Stimulated activated CD4-positive, alpha-beta T cell treated with anti-CD3 and anti-CD28 coated beads, Interleukin-12 subunit alpha, Interleukin-12 subunit beta, amount 100 ng/mL, for 48 hours (primary cell): ENCODE results near the gene SAXO1.
"Not testable (repeated sequence)": the region's sequence is repeated elsewhere in the genome, so short reads cannot be mapped to it uniquely, and the experiment has no call there.

ENCODE experiments used
- DNase-seq, 3 donors: peaks; one replicate each; pipeline ENCODE4 v3.0.0-alpha.2; 2020; ENCODE audit warnings: low read depth in 2 of 3, low spot score in 1 of 3

The SAXO1 gene

DNA sequence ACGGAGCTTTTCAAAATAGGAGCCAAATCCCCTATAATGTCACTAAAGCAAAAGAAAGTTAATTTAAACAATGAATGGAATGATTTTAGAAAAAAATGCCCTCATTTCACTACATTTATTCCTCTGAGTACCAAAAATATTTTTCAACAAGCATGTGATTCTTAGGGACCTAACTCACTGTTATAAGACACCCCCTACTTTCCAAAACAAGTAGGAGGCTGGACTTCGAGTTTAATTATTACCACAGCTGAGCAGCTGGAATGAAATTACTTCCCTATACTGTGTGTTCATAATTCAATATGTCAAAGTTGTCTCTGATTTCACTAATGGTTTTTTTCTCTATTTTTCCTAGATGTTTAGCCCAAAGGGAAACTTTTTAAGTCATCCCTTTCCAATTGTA, 61.6 kb downstream of the SAXO1 start:
- DNase-seq: no peak

DNA sequence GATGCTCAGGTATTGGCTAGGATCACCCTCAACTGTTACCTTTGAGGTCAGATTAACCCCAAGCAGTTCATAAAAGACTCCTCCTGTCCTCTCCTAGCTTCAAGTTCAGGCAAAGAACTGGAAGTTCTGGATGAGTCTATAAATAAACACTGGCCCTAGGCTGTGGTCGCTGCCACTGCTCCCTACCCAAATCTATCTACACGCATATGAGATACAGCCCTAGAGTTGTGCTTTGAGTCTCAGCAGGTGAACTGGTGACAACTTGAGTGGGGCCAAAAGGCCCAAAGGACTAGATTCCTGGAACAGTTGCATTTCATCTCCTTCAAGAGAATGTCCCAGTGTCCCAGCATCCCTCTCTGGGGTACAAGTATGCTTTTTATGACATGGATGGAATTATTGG, 62.6 kb downstream of the SAXO1 start:
- DNase-seq: no peak

DNA sequence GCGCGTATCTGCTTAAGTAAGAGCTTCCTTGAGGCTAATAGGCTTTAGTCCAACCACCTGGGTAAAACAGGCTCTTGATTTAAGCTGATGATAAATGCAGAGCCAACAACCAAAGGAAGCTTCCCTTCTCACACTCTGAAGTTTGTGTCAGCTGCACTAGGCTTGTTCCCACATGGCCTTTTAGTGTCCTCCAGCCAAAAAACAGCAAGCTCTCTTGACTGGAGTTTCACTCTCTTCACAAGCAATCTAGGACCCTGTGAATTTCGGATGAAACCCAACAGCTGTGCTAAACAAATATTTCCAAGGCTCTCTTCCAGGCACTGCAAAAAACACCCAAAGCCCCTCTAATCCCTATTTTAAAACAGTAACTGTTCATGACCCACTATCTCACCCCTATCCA, 63.9 kb downstream of the SAXO1 start:
- no peak for DNase-seq

DNA sequence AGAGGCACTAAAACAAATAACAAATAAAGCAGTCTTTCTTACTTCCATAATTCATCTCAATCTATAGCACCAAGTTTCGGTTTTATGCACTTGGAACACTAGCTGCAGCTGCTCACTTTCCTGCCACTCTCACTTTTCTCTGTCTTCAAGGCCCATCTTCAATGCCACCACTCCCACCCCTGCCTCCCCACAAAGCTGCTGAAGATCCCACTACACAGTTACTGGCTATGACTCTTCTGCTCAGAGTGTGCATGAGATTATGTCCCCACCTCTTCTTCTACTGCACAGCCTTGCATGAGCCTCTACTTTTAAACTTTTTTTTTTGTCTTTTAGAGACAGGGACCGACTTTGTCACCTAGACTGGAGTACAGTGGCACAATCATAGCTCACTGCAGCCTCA, 77.4 kb downstream of the SAXO1 start:
- DNase-seq: no peak

DNA sequence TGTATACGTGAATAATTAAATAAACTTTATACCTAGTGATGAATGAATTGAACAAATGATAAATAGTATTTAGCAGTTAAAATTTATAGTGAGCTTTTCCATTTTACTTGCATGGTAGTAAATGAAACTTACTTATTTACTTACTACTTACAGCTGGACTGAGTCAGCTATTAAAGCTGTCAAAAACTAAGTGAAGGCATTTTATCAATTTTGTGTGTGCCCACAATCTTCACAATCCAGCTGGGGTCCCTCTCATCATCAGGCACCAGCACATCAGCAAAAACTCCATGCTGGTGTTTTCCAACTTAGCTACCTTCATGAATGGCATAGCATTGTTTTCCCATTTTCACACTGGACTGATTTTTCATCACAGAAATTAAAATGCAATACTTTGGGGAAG, 81.1 kb downstream of the SAXO1 start:
- no peak for DNase-seq

DNA sequence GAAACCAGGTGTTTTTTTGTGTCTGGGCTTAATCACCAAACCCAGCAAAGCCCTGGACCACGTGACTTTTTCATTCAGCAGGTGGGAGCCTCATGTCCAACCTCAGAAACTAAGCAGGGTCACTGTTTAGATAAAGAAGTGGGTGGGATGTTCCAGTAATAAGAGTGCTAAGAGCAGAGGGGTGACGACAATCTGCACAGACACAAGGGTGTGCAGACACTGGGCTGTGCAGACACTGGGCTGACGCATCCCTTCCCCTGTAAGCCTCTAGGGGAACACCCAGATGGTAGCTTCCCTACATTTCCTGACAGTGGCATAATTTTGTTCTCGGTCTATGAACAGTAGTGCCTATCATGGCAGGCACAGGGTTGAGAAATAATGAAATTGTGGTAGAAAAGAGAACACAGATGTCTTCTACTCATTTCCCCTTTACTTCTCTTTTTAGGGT, 85.1 kb downstream of the SAXO1 start:
- DNase-seq: no peak

DNA sequence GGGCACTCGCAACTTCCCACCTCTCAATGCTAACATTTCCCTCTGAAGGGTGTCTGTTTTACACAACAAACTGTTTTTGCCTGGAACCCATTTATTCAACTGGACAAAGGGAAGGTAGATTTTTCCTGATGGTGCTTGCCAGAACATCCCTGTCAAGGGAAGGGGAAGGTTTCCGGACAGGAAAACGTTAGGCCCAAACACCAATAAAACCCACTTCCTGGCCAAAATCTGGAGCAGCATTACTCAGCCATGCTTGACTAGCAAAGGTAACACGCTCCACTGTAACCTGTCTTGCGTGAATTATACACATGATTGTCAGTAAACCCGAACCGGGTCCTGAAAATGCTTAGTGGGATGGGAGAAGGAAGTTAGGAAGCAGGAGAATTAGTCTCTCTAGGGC, 90.2 kb downstream of the SAXO1 start:
- DNase-seq: no peak

DNA sequence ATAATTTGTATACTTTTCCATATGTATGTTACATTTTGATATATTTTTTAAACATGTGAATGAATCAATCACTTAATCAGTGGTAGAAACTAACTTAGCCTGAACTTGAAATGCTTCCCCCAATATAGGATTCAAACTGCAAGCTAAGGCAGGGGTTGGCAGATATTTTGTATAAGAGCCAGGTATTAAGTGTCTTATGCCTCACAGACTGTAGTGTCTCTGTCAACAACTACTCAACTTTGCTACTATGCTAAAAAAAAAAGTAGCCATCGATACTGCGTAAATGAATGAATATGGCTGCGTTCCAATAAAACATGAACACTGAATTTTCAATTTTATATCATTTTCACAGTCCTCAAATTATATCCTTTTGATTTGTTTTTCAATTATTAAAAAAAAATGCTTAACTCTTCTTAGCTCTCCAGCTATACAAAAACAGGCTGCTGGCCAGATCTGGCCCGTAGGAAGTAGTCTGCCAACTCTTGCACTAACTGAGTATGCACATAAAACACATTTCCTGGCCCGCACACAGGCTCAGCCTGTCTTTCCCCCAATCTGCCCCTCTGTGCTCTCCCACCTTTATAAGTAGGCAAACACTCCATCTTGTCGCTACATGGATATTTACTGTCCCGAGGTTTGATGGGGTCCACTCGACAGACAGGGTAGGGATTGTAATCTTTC, 91.8 kb downstream of the SAXO1 start:
- DNase-seq: no peak

DNA sequence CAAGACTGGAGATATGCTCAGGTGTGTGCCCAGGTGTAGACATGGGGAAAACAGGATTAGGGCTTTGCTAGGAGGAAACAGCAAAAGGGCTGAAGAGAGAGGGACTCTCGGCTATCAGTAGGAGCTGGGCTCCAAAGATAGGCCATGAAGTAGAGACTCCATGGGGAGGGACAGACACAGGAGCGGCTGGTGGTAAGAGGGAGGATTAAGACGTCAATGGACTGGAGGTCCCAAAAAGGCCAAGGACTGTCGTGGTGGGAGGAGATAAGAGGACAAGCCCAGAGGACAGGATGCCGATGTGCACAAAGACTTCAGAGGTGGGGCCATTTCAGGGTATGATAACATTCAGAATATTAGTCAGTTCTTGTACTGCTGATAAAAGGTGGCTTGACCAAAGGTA, 93.1 kb downstream of the SAXO1 start:
- no peak for DNase-seq

DNA sequence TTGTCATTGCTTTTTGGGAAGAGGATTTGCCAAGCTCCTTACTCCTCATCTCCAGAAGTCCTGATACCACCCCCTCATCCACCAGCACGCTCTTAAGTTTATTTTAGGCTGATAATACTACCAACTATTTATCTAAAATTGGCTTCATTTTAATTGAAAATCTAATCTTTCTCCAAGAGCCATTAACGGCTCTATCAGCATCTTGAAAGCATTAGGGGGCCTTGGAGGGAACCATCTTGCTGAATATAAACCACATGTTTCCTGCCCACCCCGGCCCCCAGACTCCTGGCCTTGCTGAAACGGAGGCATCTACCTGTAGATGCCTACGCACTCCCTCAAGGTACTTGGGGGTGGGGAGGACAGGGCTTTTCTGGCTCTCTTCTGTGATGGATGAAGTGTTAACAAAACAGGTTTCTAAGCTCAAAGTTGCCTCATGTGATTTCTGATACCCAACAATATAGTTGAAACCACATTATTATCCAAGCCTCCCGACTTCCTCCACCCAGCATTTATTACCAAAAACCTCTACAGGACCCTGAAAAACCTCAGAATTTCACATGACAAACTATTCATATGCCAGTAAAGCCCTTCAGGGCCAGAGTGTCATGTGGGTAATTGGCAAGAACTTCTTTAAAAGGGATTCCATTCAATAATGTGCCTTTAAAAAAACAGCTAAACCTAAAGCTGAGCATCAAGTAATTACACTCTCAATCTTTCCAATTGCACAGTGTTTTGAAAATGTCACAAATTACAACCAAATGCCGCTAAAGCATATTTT, 96.7 kb downstream of the SAXO1 start:
- DNase-seq: no peak

DNA sequence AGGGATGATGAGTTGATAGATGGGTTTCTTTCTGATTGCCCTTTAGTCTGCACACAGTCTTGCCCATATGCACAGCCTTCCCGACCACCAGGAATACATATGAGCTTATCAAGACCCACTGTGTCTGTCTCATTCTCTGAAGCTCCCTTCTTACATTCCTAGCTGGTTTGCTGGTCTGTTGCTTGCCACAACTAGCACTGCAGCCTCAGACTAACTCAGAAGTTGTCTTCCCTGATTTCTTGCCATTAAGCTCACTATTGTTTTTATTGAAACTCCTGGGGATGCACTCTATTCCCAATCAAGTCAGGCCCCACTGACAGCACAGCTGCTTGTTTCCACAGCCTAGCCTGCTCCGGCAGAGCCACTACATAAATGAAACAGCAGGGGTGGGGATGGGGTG, 97.5 kb downstream of the SAXO1 start:
- no peak for DNase-seq

DNA sequence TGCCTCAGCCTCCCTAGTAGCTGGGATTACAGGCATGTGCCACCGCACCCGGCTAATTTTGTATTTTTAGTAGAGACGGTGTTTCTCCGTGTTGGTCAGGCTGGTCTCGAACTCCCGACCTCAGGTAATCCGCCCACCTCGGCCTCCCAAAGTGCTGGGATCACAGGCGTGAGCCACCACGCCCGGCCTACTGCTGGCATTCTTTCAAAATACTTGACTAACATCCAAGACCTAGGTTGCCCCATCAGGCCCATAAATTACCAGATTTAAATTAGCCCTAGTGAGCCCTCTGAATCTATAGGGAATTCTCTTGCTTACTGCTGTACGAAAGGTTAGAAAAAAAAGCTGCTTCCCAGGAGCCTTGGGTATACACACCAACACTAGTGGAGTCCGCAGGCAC, 102.4 kb downstream of the SAXO1 start:
- DNase-seq: not testable (repeated sequence)

DNA sequence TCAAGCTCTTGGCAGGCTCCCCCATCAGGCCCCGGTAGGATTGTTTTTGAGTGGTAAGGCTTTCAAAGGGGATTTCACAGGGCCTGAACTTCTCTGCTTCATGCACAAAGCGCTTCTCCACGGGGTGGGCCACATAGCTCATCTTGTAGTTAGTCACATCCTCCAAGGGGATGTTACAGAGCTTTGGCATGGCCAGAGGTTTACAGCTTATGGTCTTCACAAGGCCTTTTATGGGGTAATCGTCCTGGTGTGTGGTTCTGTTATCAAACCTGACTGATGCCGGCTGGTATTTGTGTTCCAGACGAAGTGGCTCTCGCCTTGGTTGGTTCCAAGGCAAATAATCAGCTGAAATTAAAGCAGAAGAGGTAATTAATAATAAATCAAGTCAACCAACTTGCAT, 104.3 kb downstream of the SAXO1 start:
- DNase-seq: no peak

DNA sequence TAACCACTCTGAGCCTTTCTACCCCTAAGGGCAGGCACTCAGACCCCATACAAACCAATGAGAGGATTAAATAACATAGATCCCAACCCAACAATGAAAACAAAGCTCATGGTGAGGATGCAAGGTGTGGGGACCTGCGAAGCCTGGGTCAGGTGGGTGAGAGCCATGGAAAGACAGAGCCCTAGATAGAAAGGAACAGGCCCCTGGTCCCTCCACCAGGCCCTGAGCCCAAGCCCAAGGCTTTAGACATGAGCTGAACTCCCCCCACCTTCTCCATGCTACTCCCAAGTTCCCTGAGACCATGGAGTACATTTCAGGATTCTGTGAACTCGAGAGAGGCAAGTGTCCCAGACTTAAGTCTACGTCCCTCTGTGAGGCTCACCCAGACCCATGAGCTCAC, 106.5 kb downstream of the SAXO1 start:
- DNase-seq: no peak

DNA sequence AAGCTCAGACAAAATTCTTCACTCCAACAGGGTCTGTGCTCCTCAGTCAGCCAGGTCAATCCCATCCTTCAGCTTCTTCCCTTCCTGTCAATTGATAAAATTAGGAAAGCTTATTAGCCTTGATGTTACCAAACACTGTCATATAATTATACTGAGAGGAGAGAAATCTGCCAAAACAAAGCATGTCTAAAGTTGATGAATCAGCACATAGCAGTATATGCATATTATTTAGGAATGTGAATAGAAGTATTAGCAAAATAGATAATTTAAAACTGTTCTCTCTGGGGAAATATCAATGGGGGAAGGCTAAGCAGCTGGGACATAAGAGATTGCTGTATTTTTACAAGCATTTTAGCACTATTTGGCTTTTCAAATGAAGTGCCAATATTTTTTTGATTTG, 107.1 kb downstream of the SAXO1 start:
- no peak for DNase-seq

DNA sequence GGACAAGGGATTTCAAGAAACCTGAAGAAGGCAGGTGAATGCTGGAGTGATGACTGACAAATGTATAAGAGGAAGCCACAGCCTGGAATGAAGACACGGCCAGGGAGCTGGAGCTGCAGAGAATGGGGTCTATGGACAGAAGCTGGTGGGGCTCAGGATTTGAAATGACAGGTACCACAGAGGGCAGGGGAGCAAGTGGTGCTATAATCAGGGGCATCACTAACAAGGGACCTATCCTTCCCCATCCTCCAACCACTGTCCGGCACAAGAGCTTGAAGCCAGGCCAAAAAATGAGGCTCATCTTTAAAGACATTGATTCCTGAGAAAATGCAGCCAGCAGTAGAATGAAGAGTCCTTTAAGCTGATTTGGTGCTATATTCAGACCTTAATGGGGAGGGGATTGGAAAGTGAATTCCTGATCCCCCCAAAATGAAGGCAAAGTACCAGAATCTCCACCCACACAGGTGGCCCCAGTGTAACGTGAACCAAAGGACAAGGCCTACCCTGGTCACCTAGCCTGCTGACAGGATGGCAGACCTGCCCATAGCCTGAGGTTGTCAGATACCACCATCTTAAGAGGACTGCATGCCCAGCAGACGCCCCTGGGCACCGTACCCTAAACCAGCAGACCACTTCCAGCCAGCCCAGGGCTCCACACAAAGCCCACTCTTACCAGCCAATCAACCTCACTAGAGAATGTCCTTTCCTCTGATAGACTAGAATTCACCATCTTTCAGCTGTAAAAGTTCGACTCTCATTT, 109.2 kb downstream of the SAXO1 start:
- no peak for DNase-seq

DNA sequence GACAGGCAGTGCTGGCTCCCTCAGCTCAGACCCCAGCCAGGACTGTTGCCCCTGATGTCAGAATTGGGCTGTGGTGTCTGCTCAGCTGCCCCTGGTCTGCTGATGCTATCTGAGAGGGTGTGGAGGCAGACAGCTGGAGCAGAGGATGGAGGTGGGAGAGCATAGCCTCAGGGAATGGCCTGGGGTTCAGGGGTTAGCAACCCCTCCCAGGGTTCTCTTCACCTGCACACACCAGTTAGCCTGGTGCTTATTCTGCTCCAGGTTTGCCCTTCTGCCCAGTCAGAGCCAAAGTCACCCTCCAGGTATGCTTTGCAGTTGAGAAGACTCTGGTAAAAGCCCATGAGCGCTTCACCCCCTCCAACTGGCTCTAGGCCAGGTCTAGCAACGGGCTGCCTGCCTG, 109.8 kb downstream of the SAXO1 start:
- no peak for DNase-seq

DNA sequence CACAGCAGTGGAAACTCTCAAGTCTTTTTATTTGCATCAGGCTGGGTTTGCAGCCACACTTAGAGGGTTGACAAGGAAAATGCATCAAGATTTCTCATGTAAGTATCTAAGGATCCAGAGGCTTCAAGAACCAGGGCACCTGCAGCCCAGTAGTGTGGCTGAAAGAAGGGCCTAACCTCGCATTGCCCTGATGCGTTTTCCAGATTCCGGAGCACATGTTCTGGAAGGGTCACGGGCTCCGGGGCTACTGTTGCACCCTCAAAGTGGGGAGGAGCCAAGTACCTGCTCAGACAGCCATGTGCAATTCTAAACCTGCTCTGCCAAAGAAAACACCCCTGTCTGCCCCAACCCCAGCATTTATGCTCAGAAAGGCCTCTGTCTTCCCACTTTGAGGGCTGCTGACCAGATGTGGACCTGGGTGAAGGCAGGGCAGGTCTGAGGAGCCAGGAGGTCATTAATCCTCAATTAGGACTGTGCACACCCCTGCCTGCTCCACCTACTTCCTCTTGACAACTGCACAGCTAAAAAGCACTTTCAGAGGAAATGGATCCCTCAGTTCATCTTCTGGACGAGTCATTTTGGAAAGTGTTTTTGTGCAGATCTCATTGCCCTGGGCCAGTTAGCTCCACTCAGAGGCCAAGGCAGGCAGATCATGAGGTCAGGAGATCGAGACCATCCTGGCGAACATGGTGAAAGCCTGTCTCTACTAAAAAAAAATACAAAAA, 110.7 kb downstream of the SAXO1 start:
- DNase-seq: no peak

DNA sequence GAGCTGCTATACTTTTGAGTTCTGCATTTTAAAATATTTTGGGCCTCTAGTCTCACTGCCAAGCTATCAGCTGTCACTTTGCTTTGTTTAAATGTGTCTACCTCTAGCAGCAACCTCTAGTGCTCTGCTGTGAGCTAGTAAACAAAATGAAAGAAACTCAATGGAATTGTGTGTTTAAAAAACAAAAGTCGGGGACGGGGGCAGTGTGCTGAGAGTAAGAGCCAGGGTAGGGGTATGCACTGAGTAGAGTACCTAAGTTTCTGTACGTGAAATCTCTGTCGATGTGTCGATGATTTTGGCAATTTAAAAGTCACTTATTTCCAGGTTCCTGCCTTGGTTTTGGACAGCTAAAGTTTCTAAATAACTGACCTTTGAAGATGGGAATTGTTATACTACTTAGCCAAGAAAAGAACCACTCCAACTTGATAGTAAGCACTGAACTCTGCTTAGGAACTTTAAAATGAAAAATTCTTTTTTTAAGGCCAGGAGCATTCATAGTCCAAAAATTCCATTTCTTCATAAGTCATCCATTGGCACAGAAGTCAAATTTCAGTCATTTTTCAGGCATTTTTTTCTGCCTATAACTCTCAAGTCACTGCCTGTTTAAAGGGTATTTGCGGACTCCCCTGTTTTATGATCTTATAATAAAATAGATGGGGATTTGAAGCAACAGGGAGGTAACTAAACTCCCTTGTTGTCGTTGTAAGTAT, 111.5 kb downstream of the SAXO1 start:
- DNase-seq: no peak

DNA sequence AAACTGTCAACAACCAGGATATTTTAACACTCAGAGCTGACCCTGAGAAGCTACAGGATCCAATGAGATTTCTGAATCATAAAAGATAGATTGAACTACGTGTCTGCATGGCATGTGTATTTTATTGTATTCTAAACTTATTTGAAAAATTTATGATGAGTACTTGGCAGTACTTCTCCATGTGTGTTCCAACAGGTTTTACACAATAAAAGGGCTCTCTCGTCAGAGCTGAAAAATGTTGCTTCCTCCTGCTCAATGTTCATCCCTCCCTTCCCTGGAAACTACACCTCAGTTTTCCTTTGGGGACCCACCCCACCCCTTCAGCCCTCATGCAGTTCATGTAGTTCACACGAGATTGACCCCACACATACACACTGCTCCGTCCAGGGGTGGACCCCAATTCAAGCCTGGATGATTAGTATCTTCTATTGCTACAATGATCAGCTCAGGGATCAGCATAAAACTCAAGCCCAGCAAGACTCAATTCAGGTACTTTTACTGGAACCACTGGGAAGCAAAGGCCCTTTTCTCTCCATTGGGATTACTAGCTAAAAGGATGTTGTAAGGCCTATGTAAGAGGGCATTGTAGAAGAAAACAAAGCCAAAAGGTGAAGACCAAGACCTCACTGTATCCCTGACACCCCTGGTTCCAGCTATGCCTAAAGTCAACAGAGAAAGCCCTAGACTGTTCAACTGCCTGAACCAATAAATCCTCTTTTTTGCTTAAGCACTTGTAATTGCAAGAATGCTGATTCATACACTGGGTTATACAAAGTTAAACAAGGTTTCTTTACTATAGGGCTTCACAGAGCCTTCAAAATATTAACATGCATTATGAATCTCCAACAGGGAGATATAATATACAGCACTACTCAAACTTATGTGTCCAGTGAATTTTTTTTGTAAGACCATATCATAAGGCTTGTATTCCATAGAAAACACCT, 112.6 kb downstream of the SAXO1 start:
- DNase-seq: no peak
